H9 (cell line): Measurements from ENCODE around the gene METRNL. TPM values are rescaled to one million over a fixed set of nuclear protein-coding genes. Genes with fewer than 3 reads are reported as not detected.
"Not testable (repeated sequence)": the region's sequence is repeated elsewhere in the genome, so short reads cannot be mapped to it uniquely, and the experiment has no call there.

ENCODE experiments used
- DNase-seq: peaks from one replicate; pipeline ENCODE4 v3.0.0-alpha.2; 2017
- H2AFZ ChIP-seq: one replicate; pipeline ENCODE4 v1.6.1; 2013; ENCODE audit warnings: mild to moderate bottlenecking, low read length, control low read depth, moderate library complexity
- H2AK5ac ChIP-seq: 2 replicates; pipeline ENCODE4 v1.6.1; 2013; ENCODE audit warnings: low read length, control low read depth, mixed read lengths; ENCODE audit not compliant: insufficient read length
- H2BK120ac ChIP-seq: one replicate; pipeline ENCODE4 v1.6.1; 2013; ENCODE audit warnings: low read depth, mild to moderate bottlenecking, low read length, control low read depth, inconsistent platforms; ENCODE audit not compliant: poor library complexity, severe bottlenecking
- H2BK12ac ChIP-seq: 2 replicates; pipeline ENCODE4 v1.6.1; 2013; ENCODE audit warnings: low read length, control low read depth, mixed read lengths, low read depth; ENCODE audit not compliant: insufficient read length
- H2BK15ac ChIP-seq: 2 replicates; pipeline ENCODE4 v1.6.1; 2013; ENCODE audit warnings: low read depth, low read length, control low read depth
- H2BK20ac ChIP-seq: one replicate; pipeline ENCODE4 v1.6.1; 2013; ENCODE audit warnings: low read depth, mild to moderate bottlenecking, low read length, control low read depth, inconsistent platforms; ENCODE audit not compliant: poor library complexity, severe bottlenecking
- H2BK5ac ChIP-seq: 2 replicates; pipeline ENCODE4 v1.6.1; 2013; ENCODE audit warnings: low read length, control low read depth, mixed read lengths; ENCODE audit not compliant: insufficient read length
- H3K14ac ChIP-seq: 2 replicates; pipeline ENCODE4 v1.6.1; 2013; ENCODE audit warnings: low read length, control low read depth; ENCODE audit not compliant: insufficient read depth
- H3K18ac ChIP-seq: 2 replicates; pipeline ENCODE4 v1.6.1; 2013; ENCODE audit warnings: low read depth, mild to moderate bottlenecking, mixed read lengths, low read length, control low read depth; ENCODE audit not compliant: insufficient read length
- H3K23ac ChIP-seq: 2 replicates; pipeline ENCODE4 v1.6.1; 2013; ENCODE audit warnings: low read length, control low read depth, mixed read lengths, low read depth; ENCODE audit not compliant: insufficient read length
- H3K23me2 ChIP-seq: 2 replicates; pipeline ENCODE4 v1.6.1; 2013; ENCODE audit warnings: low read depth, mild to moderate bottlenecking, mixed read lengths, low read length, control low read depth; ENCODE audit not compliant: insufficient read length, poor library complexity, severe bottlenecking
- H3K27ac ChIP-seq: 2 replicates; pipeline ENCODE4 v1.5.1; 2013; ENCODE audit warnings: low read length, control low read depth, mixed read lengths, low read depth; ENCODE audit not compliant: insufficient read length
- H3K27me3 ChIP-seq: 2 replicates; pipeline ENCODE4 v1.6.1; 2013; ENCODE audit warnings: low read length, control low read depth, inconsistent platforms; ENCODE audit not compliant: insufficient read depth
- H3K4ac ChIP-seq: 2 replicates; pipeline ENCODE4 v1.6.1; 2013; ENCODE audit warnings: low read depth, mild to moderate bottlenecking, control low read depth, inconsistent platforms, low read length, moderate library complexity
- H3K4me1 ChIP-seq: 2 replicates; pipeline ENCODE4 v1.6.1; 2013; ENCODE audit warnings: low read length, control low read depth, inconsistent platforms; ENCODE audit not compliant: insufficient read depth
- H3K4me2 ChIP-seq: 2 replicates; pipeline ENCODE4 v1.6.1; 2013; ENCODE audit warnings: low read length, control low read depth, mixed read lengths; ENCODE audit not compliant: insufficient read length, insufficient read depth
- H3K56ac ChIP-seq: 2 replicates; pipeline ENCODE4 v1.6.1; 2013; ENCODE audit warnings: low read depth, mild to moderate bottlenecking, mixed read lengths, low read length, control low read depth; ENCODE audit not compliant: insufficient read length
- H3K79me1 ChIP-seq: 2 replicates; pipeline ENCODE4 v1.6.1; 2013; ENCODE audit warnings: low read depth, mild to moderate bottlenecking, moderate library complexity, low read length, control low read depth, inconsistent platforms; ENCODE audit not compliant: insufficient read depth, poor library complexity, severe bottlenecking
- H3K79me2 ChIP-seq: 2 replicates; pipeline ENCODE4 v1.6.1; 2013; ENCODE audit warnings: low read length, control low read depth, inconsistent platforms; ENCODE audit not compliant: insufficient read depth
- H3K9ac ChIP-seq: 2 replicates; pipeline ENCODE4 v1.6.1; 2013; ENCODE audit warnings: low read length, control low read depth, mixed read lengths; ENCODE audit not compliant: insufficient read length; ENCODE audit errors: extremely low read depth
- H3K9me3 ChIP-seq: one replicate; pipeline ENCODE4 v1.6.1; 2013; ENCODE audit warnings: low read depth, low read length, inconsistent platforms; ENCODE audit not compliant: control insufficient read depth
- H3T11ph ChIP-seq: one replicate; pipeline ENCODE4 v1.6.1; 2013; ENCODE audit warnings: mild to moderate bottlenecking, low read length, control low read depth, inconsistent platforms
- H4K20me1 ChIP-seq: one replicate; pipeline ENCODE4 v1.6.1; 2013; ENCODE audit not compliant: control insufficient read depth, insufficient read length, insufficient read depth
- H4K5ac ChIP-seq: 2 replicates; pipeline ENCODE4 v1.6.1; 2013; ENCODE audit warnings: low read depth, mild to moderate bottlenecking, mixed read lengths, low read length, control low read depth; ENCODE audit not compliant: insufficient read length
- H4K8ac ChIP-seq: replicated peaks from 2 replicates; pipeline ENCODE4 v1.6.1; 2013; ENCODE audit warnings: low read length, control low read depth, mixed read lengths, low read depth; ENCODE audit not compliant: insufficient read length
- H4K91ac ChIP-seq: 2 replicates; pipeline ENCODE4 v1.6.1; 2013; ENCODE audit warnings: low read depth, mild to moderate bottlenecking, moderate library complexity, mixed read lengths, low read length, control low read depth; ENCODE audit not compliant: insufficient read length
- H3K27ac Mint-ChIP-seq, 3 experiments: 2 replicates in 2 of 3; 3 replicates in 1 of 3; pipeline ENCODE4 v1.8.0; 2020 to 2021; ENCODE audit warnings: mixed read lengths in 3 of 3, mild to moderate bottlenecking in 1 of 3, moderate library complexity in 1 of 3
- H3K27me3 Mint-ChIP-seq: 2 replicates; pipeline ENCODE4 v1.8.0; 2021; ENCODE audit warnings: low read depth, mild to moderate bottlenecking, moderate library complexity, mixed read lengths
- H3K36me3 Mint-ChIP-seq, 3 experiments: 2 replicates in 2 of 3; 3 replicates in 1 of 3; pipeline ENCODE4 v1.8.0; 2020 to 2021; ENCODE audit warnings: low read depth in 3 of 3, mixed read lengths in 3 of 3; ENCODE audit not compliant: insufficient read depth in 1 of 3
- H3K4me1 Mint-ChIP-seq, 2 experiments: 2 replicates each; pipeline ENCODE4 v1.8.0; 2020; ENCODE audit warnings: mixed read lengths in 2 of 2
- H3K4me3 Mint-ChIP-seq, 2 experiments: 2 replicates in 1 of 2; 3 replicates in 1 of 2; pipeline ENCODE4 v1.8.0; 2020 to 2021; ENCODE audit warnings: mild to moderate bottlenecking in 2 of 2, mixed read lengths in 2 of 2, moderate library complexity in 1 of 2
- H3K9me3 Mint-ChIP-seq, 2 experiments: 2 replicates in 1 of 2; 3 replicates in 1 of 2; pipeline ENCODE4 v1.8.0; 2020; ENCODE audit warnings: mild to moderate bottlenecking in 2 of 2, mixed read lengths in 2 of 2, moderate library complexity in 1 of 2
- CTCF ChIP-seq: fragments of 200-600 bp; sonication (generic); conservative IDR thresholded peaks from 3 replicates; pipeline ENCODE4 v1.8.0; 2021; ENCODE audit warnings: antibody characterized with exemption, mild to moderate bottlenecking
- WGBS: extraction: QIAGEN DNeasy Blood & Tissue Kit; methylation state at CpG from one replicate; pipeline ENCODE4 v1.1.7; 2013; ENCODE audit warnings: missing lambda C conversion rate, low lambda C conversion rate, mixed read lengths; ENCODE audit not compliant: insufficient read length; ENCODE audit errors: extremely low coverage; 5-methylcytosine and 5-hydroxymethylcytosine counted together
- total RNA-seq: library from RNA; stranded (reverse); gene quantifications from 2 replicates; pipeline ENCODE4 v1.2.1, GENCODE V29; 2021

The METRNL gene
- total RNA-seq, 1 experiment from 2014 or later: 21.4 TPM

- no peak for TF ChIP-seq CTCF
- H2BK5ac ChIP-seq: no peak overlapping the region
- H3T11ph ChIP-seq: no peak overlapping the region
- Mint-ChIP-seq H3K27ac (no peak overlapping the region), H3K36me3 (peaks cover 0 to 17% (median 4%) of the 10 kb centered on the region in 3 experiments; a peak in 5 of 7 replicates), H3K9me3 (peaks cover 21 to 32% of the 10 kb centered on the region in 2 experiments), H3K27me3 (peaks cover 1% of the 10 kb centered on the region), H3K4me1 (peaks cover 3 to 7% of the 10 kb centered on the region in 2 experiments; a peak in 2 of 4 replicates), H3K4me3 (no peak overlapping the region)
- H4K91ac ChIP-seq: no peak overlapping the region
- no peak overlapping the region for H2BK12ac ChIP-seq
- H3K9me3 ChIP-seq: no peaks in the 10 kb centered on the region
- H3K27me3 ChIP-seq: no peaks in the 10 kb centered on the region
- no peak overlapping the region for H3K23ac ChIP-seq
- no peaks in the 10 kb centered on the region for H3K79me1 ChIP-seq
- H3K4ac ChIP-seq: no peak overlapping the region
- H2BK15ac ChIP-seq: no peak overlapping the region
- no peak overlapping the region for H3K18ac ChIP-seq
- H4K8ac ChIP-seq: no peak overlapping the region
- no peak overlapping the region for H3K27ac ChIP-seq
- DNase-seq: no peak
- no peak overlapping the region for H2AK5ac ChIP-seq
- no peak overlapping the region for H3K56ac ChIP-seq
- no peak overlapping the region for H2BK120ac ChIP-seq
- no peaks in the 10 kb centered on the region for H3K4me1 ChIP-seq
- no peak overlapping the region for H3K14ac ChIP-seq
- no peak overlapping the region for H3K9ac ChIP-seq
- WGBS: no CpG with 5 or more reads among the region's 3 CpGs
- no peak overlapping the region for H4K5ac ChIP-seq
- no peaks in the 10 kb centered on the region for H3K23me2 ChIP-seq
- no peaks in the 10 kb centered on the region for H4K20me1 ChIP-seq
- no peak overlapping the region for H2AFZ ChIP-seq
- no peaks in the 10 kb centered on the region for H3K79me2 ChIP-seq
- no peak overlapping the region for H2BK20ac ChIP-seq
- no peak overlapping the region for H3K4me2 ChIP-seq
Measured at GRCh38 chr17:83138820-83139219, 59.4 kb downstream of the METRNL start.

DNA sequence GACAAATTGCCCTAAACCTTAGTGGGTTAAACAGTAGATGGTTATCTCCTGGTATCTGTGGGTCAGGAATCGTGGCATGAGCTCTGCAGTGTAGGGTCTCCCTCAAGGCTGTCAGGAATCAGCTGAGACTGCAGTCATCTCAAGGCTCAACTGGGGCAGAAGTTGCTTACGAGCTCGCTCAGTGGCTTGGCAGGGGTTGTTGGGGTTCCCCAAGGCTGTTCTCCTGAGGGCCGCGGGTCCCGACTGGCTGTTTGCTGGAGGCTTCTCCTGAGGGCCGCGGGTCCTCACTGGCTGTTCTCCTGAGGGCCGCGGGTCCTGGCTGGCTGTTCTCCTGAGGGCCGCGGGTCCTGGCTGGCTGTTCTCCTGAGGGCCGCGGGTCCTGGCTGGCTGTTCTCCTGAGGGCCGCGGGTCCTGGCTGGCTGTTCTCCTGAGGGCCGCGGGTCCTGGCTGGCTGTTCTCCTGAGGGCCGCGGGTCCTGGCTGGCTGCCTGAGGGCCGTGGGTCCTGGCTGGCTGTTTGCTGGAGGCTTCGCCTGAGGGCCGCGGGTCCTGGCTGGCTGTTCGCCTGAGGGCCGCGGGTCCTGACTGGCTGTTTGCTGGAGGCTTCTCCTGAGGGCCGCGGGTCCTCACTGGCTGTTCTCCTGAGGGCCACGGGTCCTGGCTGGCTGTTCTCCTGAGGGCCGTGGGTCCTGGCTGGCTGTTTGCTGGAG, 60.3 kb downstream of the METRNL start:
- H3K4me3 Mint-ChIP-seq, H3K27me3 ChIP-seq, H3K4me2 ChIP-seq, H3K23me2 ChIP-seq, H3K79me2 ChIP-seq, H2AK5ac ChIP-seq, H4K5ac ChIP-seq, H3K4me1 Mint-ChIP-seq, H2BK15ac ChIP-seq, H2AFZ ChIP-seq, H3K18ac ChIP-seq, H3K27ac ChIP-seq, H4K8ac ChIP-seq, H4K20me1 ChIP-seq, H4K91ac ChIP-seq, H3K4me1 ChIP-seq, H3K56ac ChIP-seq, H3K9ac ChIP-seq, H2BK20ac ChIP-seq, H3K9me3 ChIP-seq, DNase-seq, H3K27me3 Mint-ChIP-seq, H2BK5ac ChIP-seq, H3K27ac Mint-ChIP-seq, H3K79me1 ChIP-seq, H3T11ph ChIP-seq, H2BK12ac ChIP-seq, H3K23ac ChIP-seq, H2BK120ac ChIP-seq, H3K14ac ChIP-seq, H3K4ac ChIP-seq: not testable (repeated sequence)
- no CpG with 5 or more reads among the region's 31 CpGs for WGBS
- Mint-ChIP-seq H3K36me3 (peaks cover 2 to 17% (median 4%) of the 10 kb centered on the region in 3 experiments; a peak in 5 of 7 replicates), H3K9me3 (peaks cover 26 to 37% of the 10 kb centered on the region in 2 experiments)
